ENCODE results near the gene SPOCK2.

SPOCK2 gene

DNA sequence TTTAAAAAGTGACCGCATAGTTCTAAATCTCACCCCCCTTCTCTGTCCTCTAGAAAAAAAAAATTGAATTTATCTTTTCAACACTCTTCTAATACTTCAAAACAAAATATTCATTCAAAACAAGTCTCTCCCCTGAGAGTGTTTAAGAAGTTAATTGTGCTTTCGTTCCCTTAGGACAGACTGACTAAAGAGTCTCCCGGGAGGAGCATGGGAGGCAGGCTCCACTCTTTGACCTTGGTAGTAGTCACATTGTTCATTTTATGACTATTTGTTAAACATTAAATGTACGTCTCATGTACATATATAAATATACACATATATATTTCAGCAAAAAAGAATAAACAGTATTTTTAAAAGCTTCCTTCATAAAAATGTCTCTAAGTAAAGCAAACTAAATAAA lies 35.3 kb upstream of the SPOCK2 start (continued):
- no peak for TF ChIP-seq ZNF202 (tag by site-specific recombination; IDR thresholded peaks at IDR 0.05; ENCODE audit: borderline replicate concordance)
- TF ChIP-seq ZEB2 (tag by site-specific recombination; IDR thresholded peaks at IDR 0.05), result peak; percentile 59; the same call in 1 of the 2 replicates
- TF ChIP-seq ZNF169 (tag by site-specific recombination; IDR thresholded peaks at IDR 0.05), result no peak
- no peak for TF ChIP-seq ZNF341 (tag by site-specific recombination; IDR thresholded peaks at IDR 0.05; ENCODE audit: low read depth)
- 0 out of 2 replicates have a peak, but pooled peaks have one; percentile 25 for TF ChIP-seq BCL11A (tag by site-specific recombination; IDR thresholded peaks at IDR 0.05; ENCODE audit: low read depth)
- TF ChIP-seq OSR2 (tag by site-specific recombination; IDR thresholded peaks at IDR 0.05), result peak; percentile 74
- TF ChIP-seq PRDM1 (tag by site-specific recombination; IDR thresholded peaks at IDR 0.05), result no peak
- TF ChIP-seq ZNF561 (tag by site-specific recombination; IDR thresholded peaks at IDR 0.05; ENCODE audit: borderline replicate concordance), result 0 out of 2 replicates have a peak, but pooled peaks have one; percentile 39
- peak; percentile 83 for TF ChIP-seq WT1 (tag by site-specific recombination; IDR thresholded peaks at IDR 0.05)
- TF ChIP-seq GLI2 (tag by site-specific recombination; IDR thresholded peaks at IDR 0.05; ENCODE audit: borderline replicate concordance, low read depth), result peak; percentile 84; the same call in 1 of the 2 replicates

DNA sequence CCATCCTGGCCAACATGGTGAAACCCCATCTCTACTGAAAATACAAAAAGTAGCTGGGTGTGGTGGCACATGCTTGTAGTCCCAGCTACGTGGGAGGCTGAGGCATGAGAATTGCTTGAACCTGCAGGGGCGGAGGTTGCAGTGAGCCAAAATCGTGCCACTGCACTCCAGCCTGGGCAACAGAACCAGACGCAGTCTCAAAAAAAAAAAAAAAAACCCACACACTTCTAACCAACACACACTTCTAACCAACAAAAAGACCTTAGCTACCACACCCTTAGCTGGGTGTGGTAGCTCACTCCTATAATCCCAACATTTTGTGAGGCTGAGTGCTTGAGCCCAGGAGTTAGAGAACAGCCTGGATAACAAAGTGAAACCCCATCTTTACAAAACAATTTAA lies 33.9 kb upstream of the SPOCK2 start:
- no peak overlapping the region for H3K4me3 ChIP-seq (ENCODE audit: low read depth, low read length)
- ChIA-PET CTCF (interaction anchor here (0.6 to 1.3 kb wide), 3 partner anchors 74 to 276 kb away, joined by 3 to 4 read pairs (median 3); no protein-coding TSS in a partner anchor), POLR2A (interaction anchor here (1.2 kb wide), 1 partner anchor 151 kb away, joined by 5 read pairs; the partner anchor contains the start of gene DDIT4)
- TF ChIP-seq EGR2 (tag by site-specific recombination; IDR thresholded peaks at IDR 0.05; ENCODE audit: low read depth) (peak; percentile 50; the same call in 1 of the 2 replicates), ZNF169 (tag by site-specific recombination; IDR thresholded peaks at IDR 0.05) (no peak), ZFHX2 (tag by site-specific recombination; conservative IDR thresholded peaks at IDR 0.05) (peak; percentile 36; the same call in 1 of the 2 replicates), KLF9 (tag by site-specific recombination; IDR thresholded peaks at IDR 0.05; ENCODE audit: low read depth) (no peak), KLF1 (tag by site-specific recombination; IDR thresholded peaks at IDR 0.05) (peak; percentile 90)
- H3K27ac ChIP-seq (ENCODE audit: extremely low read depth, low read depth, low read length), result no peak overlapping the region
- peaks cover 0 to 7% of the 10 kb centered on the region in 2 experiments; a peak in 1 of 3 replicates for H3K36me3 ChIP-seq (ENCODE audit: control insufficient read depth in 2 of 2, insufficient read depth in 1 of 2, low read length in 2 of 2)
- no peaks in the 10 kb centered on the region for H3K9me3 ChIP-seq (ENCODE audit: control insufficient read depth, insufficient read depth, low read depth, low read length)
- H3K4me1 ChIP-seq (ENCODE audit: control insufficient read depth, insufficient read depth, low read length), result peaks cover 9% of the 10 kb centered on the region

DNA sequence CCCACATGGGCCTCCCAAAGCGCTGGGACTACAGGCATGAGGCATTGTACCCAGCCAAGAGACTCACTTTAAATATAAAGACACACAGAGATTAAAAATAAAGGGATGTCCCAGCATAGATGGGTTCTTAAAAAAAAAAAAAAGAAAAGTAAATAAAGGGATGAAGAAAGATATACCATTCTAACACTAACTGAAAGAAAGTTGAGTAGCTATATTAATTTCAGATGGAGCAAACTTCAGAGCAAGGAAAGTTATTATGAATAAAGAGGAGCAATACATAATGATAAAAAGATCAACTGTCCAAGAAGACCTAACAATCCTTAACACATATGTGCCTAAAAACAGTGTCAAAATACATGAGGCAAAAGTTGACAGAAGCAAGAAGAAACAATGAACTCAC lies 33.0 kb upstream of the SPOCK2 start:
- H3K36me3 ChIP-seq (ENCODE audit: control insufficient read depth in 2 of 2, insufficient read depth in 1 of 2, low read length in 2 of 2), result no peaks in the 10 kb centered on the region
- no peak overlapping the region for H3K27ac ChIP-seq (ENCODE audit: extremely low read depth, low read depth, low read length)
- peak; percentile 94 for TF ChIP-seq ZNF211 (tag by site-specific recombination; IDR thresholded peaks at IDR 0.05; ENCODE audit: low read depth)
- TF ChIP-seq, protein P1, sequence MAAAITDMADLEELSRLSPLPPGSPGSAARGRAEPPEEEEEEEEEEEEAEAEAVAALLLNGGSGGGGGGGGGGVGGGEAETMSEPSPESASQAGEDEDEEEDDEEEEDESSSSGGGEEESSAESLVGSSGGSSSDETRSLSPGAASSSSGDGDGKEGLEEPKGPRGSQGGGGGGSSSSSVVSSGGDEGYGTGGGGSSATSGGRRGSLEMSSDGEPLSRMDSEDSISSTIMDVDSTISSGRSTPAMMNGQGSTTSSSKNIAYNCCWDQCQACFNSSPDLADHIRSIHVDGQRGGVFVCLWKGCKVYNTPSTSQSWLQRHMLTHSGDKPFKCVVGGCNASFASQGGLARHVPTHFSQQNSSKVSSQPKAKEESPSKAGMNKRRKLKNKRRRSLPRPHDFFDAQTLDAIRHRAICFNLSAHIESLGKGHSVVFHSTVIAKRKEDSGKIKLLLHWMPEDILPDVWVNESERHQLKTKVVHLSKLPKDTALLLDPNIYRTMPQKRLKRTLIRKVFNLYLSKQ (tag by site-specific recombination; IDR thresholded peaks at IDR 0.05; ENCODE audit: borderline replicate concordance), result no peak
- ChIA-PET POLR2A (no interaction called here), CTCF (no interaction called here)
- H3K9me3 ChIP-seq (ENCODE audit: control insufficient read depth, insufficient read depth, low read depth, low read length), result no peaks in the 10 kb centered on the region
- H3K4me3 ChIP-seq (ENCODE audit: low read depth, low read length), result no peak overlapping the region
- peaks cover 7% of the 10 kb centered on the region for H3K4me1 ChIP-seq (ENCODE audit: control insufficient read depth, insufficient read depth, low read length)

DNA sequence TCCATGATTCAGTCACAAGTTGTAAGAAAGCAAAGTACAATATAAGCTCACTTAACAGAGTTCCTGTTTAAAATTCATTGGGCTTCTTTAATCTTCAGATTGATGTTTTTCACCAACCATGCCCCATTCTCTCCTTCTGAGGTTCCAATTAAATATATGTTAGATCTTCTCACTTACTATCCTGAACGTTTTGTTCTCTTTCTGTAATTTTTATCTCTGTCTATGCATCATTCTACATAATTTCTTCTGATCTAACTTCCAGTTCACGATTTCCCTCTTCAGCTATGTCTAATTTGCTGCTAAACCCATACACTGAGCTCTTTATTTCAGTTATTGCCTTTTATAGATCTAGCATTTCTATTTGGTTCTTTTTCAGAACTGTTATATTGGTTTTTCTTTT lies 28.0 kb upstream of the SPOCK2 start:
- Histone ChIP-seq H3K4me1 (ENCODE audit: control insufficient read depth, insufficient read depth, low read length) (peaks cover 3% of the 10 kb centered on the region; the same call in 1 of the 2 replicates), H3K9me3 (ENCODE audit: control insufficient read depth, insufficient read depth, low read depth, low read length) (no peaks in the 10 kb centered on the region), H3K4me3 (ENCODE audit: low read depth, low read length) (no peak overlapping the region), H3K36me3 (ENCODE audit: control insufficient read depth in 2 of 2, insufficient read depth in 1 of 2, low read length in 2 of 2) (no peaks in the 10 kb centered on the region), H3K27ac (ENCODE audit: extremely low read depth, low read depth, low read length) (no peak overlapping the region)
- POLR2A ChIA-PET, result interaction anchor here (1.0 kb wide), 1 partner anchor 157 kb away, joined by 3 read pairs; no protein-coding TSS in a partner anchor
- TF ChIP-seq SETDB1 (IDR thresholded peaks at IDR 0.05; ENCODE audit: insufficient read length, low read length) (peak; percentile 60), ZNF133 (tag by site-specific recombination; IDR thresholded peaks at IDR 0.05) (peak; percentile 53; the same call in 1 of the 2 replicates), ZNF664 (tag by site-specific recombination; IDR thresholded peaks at IDR 0.05) (peak; percentile 57; the same call in 1 of the 2 replicates), ZNF610 (tag by site-specific recombination; IDR thresholded peaks at IDR 0.05; ENCODE audit: borderline replicate concordance) (0 out of 2 replicates have a peak, but pooled peaks have one; percentile 22), ZNF24 (tag by site-specific recombination; IDR thresholded peaks at IDR 0.05) (no peak)
- TF ChIP-seq, protein P2, sequence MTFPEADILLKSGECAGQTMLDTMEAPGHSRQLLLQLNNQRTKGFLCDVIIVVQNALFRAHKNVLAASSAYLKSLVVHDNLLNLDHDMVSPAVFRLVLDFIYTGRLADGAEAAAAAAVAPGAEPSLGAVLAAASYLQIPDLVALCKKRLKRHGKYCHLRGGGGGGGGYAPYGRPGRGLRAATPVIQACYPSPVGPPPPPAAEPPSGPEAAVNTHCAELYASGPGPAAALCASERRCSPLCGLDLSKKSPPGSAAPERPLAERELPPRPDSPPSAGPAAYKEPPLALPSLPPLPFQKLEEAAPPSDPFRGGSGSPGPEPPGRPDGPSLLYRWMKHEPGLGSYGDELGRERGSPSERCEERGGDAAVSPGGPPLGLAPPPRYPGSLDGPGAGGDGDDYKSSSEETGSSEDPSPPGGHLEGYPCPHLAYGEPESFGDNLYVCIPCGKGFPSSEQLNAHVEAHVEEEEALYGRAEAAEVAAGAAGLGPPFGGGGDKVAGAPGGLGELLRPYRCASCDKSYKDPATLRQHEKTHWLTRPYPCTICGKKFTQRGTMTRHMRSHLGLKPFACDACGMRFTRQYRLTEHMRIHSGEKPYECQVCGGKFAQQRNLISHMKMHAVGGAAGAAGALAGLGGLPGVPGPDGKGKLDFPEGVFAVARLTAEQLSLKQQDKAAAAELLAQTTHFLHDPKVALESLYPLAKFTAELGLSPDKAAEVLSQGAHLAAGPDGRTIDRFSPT (tag by site-specific recombination; IDR thresholded peaks at IDR 0.05), result no peak
- TF ChIP-seq, protein P3, sequence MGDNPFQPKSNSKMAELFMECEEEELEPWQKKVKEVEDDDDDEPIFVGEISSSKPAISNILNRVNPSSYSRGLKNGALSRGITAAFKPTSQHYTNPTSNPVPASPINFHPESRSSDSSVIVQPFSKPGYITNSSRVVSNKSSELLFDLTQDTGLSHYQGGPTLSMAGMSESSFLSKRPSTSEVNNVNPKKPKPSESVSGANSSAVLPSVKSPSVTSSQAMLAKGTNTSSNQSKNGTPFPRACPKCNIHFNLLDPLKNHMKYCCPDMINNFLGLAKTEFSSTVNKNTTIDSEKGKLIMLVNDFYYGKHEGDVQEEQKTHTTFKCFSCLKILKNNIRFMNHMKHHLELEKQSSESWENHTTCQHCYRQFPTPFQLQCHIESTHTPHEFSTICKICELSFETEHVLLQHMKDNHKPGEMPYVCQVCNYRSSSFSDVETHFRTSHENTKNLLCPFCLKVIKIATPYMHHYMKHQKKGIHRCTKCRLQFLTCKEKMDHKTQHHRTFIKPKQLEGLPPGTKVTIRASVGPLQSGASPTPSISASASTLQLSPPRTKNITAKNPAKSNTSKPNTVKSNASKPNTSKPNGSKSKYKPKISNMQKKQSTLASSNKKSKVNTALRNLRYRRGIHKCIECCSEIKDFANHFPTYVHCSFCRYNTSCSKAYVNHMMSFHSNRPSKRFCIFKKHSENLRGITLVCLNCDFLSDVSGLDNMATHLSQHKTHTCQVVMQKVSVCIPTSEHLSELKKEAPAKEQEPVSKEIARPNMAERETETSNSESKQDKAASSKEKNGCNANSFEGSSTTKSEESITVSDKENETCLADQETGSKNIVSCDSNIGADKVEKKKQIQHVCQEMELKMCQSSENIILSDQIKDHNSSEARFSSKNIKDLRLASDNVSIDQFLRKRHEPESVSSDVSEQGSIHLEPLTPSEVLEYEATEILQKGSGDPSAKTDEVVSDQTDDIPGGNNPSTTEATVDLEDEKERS (tag by site-specific recombination; IDR thresholded peaks at IDR 0.05), result 0 out of 2 replicates have a peak, but pooled peaks have one; percentile 20
- CTCF ChIA-PET, result interaction anchor here (1.7 to 3.7 kb wide), 2 partner anchors 9 to 221 kb away, joined by 8 to 26 read pairs; no protein-coding TSS in a partner anchor
